GM18520 (cell line): ENCODE measurements around the gene TTBK2.
"Not testable (repeated sequence)": the region's sequence is repeated elsewhere in the genome, so short reads cannot be mapped to it uniquely, and the experiment has no call there.

ENCODE experiments used
- ATAC-seq: cut with Tn5 transposase; IDR thresholded peaks from one replicate; pipeline ENCODE4 v1.9.1; 2021; ENCODE audit not compliant: unreplicated experiment

TTBK2 gene

GRCh38 chr15:42911058-42911592 lies 9.5 kb downstream of the TTBK2 start:
- no peak for ATAC-seq

- ATAC-seq = no peak
Observed at GRCh38 chr15:42908538-42908937, 12.0 kb downstream of the TTBK2 start.

- no peak for ATAC-seq
Observed at GRCh38 chr15:42903388-42904324, 16.9 kb downstream of the TTBK2 start.

- ATAC-seq = not testable (repeated sequence)
Observed at GRCh38 chr15:42893911-42894310, 26.7 kb downstream of the TTBK2 start.

- ATAC-seq = no peak
Observed at GRCh38 chr15:42891569-42891968, 29.0 kb downstream of the TTBK2 start.

- ATAC-seq = no peak
Observed at GRCh38 chr15:42890161-42890913, 30.2 kb downstream of the TTBK2 start.

- ATAC-seq = not testable (repeated sequence)
Observed at GRCh38 chr15:42887384-42887783, 33.2 kb downstream of the TTBK2 start.

- ATAC-seq = no peak
Observed at GRCh38 chr15:42880121-42880520, 40.5 kb downstream of the TTBK2 start.

- no peak for ATAC-seq
Observed at GRCh38 chr15:42879443-42879842, 41.1 kb downstream of the TTBK2 start.

- no peak for ATAC-seq
Observed at GRCh38 chr15:42876224-42876623, 44.4 kb downstream of the TTBK2 start.

GRCh38 chr15:42868683-42869082 lies 51.9 kb downstream of the TTBK2 start:
- no peak for ATAC-seq

- no peak for ATAC-seq
Observed at GRCh38 chr15:42863572-42864239, 56.9 kb downstream of the TTBK2 start.

- no peak for ATAC-seq
Observed at GRCh38 chr15:42858999-42859789, 61.4 kb downstream of the TTBK2 start.

- ATAC-seq = no peak
Observed at GRCh38 chr15:42858540-42858939, 62.0 kb downstream of the TTBK2 start.

GRCh38 chr15:42854576-42854975 lies 66.0 kb downstream of the TTBK2 start:
- no peak for ATAC-seq

GRCh38 chr15:42849836-42850235 lies 70.7 kb downstream of the TTBK2 start:
- no peak for ATAC-seq

GRCh38 chr15:42848846-42849245 lies 71.7 kb downstream of the TTBK2 start:
- no peak for ATAC-seq

- ATAC-seq = no peak
Observed at GRCh38 chr15:42846647-42847046, 73.9 kb downstream of the TTBK2 start.

- ATAC-seq = no peak
Observed at GRCh38 chr15:42845581-42845980, 75.0 kb downstream of the TTBK2 start.

- no peak for ATAC-seq
Observed at GRCh38 chr15:42843699-42844098, 76.9 kb downstream of the TTBK2 start.
